22Rv1 (cell line): Measurements from ENCODE around the gene JAKMIP3.

Experiments used
- ZFX ChIP-seq: fragments of 450-650 bp; IDR thresholded peaks from 2 replicates; pipeline ENCODE4 v1.6.1; 2017; ENCODE audit warnings: antibody characterized with exemption, borderline replicate concordance
- TF ChIP-seq, protein P1 (sequence below): fragments of 450-650 bp; IDR thresholded peaks from 2 replicates; pipeline ENCODE4 v1.5.1; 2017; ENCODE audit warnings: mild to moderate bottlenecking

DNA sequence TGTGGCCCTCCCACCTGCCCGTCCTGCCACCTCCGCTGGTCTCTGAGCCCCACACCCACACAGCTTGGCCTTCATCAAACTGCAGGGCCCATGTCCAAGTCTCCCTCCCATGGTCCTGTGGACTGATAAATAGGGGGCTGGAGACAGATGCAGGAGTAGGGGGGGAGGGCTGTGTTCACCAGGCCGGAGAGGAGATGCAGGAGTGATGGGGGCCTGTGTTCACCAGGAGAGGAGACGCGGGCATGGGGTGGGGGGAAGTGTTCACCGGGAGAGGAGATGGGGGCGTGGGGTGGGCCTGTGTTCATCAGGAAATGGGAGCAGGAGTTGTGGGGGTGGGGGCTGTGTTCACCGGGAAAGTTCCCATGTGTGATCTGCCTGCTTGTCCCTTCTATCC lies 37.0 kb downstream of the JAKMIP3 start:
- TF ChIP-seq, protein P1, sequence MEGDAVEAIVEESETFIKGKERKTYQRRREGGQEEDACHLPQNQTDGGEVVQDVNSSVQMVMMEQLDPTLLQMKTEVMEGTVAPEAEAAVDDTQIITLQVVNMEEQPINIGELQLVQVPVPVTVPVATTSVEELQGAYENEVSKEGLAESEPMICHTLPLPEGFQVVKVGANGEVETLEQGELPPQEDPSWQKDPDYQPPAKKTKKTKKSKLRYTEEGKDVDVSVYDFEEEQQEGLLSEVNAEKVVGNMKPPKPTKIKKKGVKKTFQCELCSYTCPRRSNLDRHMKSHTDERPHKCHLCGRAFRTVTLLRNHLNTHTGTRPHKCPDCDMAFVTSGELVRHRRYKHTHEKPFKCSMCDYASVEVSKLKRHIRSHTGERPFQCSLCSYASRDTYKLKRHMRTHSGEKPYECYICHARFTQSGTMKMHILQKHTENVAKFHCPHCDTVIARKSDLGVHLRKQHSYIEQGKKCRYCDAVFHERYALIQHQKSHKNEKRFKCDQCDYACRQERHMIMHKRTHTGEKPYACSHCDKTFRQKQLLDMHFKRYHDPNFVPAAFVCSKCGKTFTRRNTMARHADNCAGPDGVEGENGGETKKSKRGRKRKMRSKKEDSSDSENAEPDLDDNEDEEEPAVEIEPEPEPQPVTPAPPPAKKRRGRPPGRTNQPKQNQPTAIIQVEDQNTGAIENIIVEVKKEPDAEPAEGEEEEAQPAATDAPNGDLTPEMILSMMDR, result no peak
- TF ChIP-seq ZFX, result no peak
